Measurements from ENCODE around the gene NHLRC4. TPM values are rescaled to one million over a fixed set of nuclear protein-coding genes. Genes with fewer than 3 reads are reported as not detected.
A peak's percentile ranks its signal among the peaks of the same experiment; 100 is the strongest.

Gene NHLRC4
- total and polyA plus RNA-seq, 2 of the 8 experiments (the other 6 are each of a cell fraction or from before 2014, with no cell fraction given) = 0.60 to 0.76 TPM

GRCh38 chr16:565419-566330 is 1.1 kb upstream of the NHLRC4 start:
- Histone ChIP-seq H2BK120ac (replicated peaks; ENCODE audit: low read depth, low read length) (no peak overlapping the region), H2BK12ac (ENCODE audit: low read depth, low read length) (peak overlapping the region; percentile 39; the same call in 1 of the 2 replicates), H3K56ac (replicated peaks; ENCODE audit: insufficient read length, low read depth, low read length) (no peak overlapping the region), H4K91ac (replicated peaks; ENCODE audit: insufficient read length, low read length) (no peak overlapping the region), H3K79me2 (ENCODE audit: control insufficient read depth in 1 of 2, insufficient read depth in 2 of 2, low read length in 2 of 2) (peaks cover 0 to 5% of the 10 kb centered on the region in 2 experiments; a peak in 1 of 4 replicates), H3K79me1 (ENCODE audit: low read depth, low read length) (no peaks in the 10 kb centered on the region; the same call in 1 of the 2 replicates), H3K4me2 (ENCODE audit: insufficient read depth in 1 of 2, low read depth in 2 of 2, low read length in 2 of 2) (no peak overlapping the region; a peak in 1 of 4 replicates), H2BK15ac (ENCODE audit: low read length) (no peak overlapping the region; the same call in 1 of the 2 replicates), H4K5ac (ENCODE audit: insufficient read length, low read depth, low read length) (no peak overlapping the region), H4K20me1 (replicated peaks in 1 of 2; ENCODE audit: control insufficient read depth in 1 of 2, insufficient read depth in 2 of 2, low read length in 2 of 2) (peaks cover 0 to 3% of the 10 kb centered on the region in 2 experiments), H3K36me3 (ENCODE audit: control insufficient read depth in 2 of 4, insufficient read depth in 4 of 4, low read length in 3 of 4) (no peaks in the 10 kb centered on the region), H3K4me3 (ENCODE audit: extremely low read depth in 1 of 4, insufficient read depth in 2 of 4, low read depth in 3 of 4, low read length in 4 of 4) (no peak overlapping the region), H2BK20ac (ENCODE audit: low read length) (no peak overlapping the region), H2AFZ (ENCODE audit: low read length) (no peak overlapping the region), H4K8ac (ENCODE audit: extremely low read depth, insufficient read depth, low read length) (peak overlapping the region; percentile 25; the same call in 1 of the 2 replicates), H2BK5ac (ENCODE audit: low read depth, low read length) (no peak overlapping the region), H3K4ac (replicated peaks; ENCODE audit: insufficient read length, low read depth, low read length) (peak overlapping the region; percentile 53), H3K9me3 (ENCODE audit: insufficient read depth in 2 of 2, low read depth in 1 of 2, low read length in 1 of 2) (no peaks in the 10 kb centered on the region), H3K27me3 (replicated peaks in 1 of 4; ENCODE audit: control insufficient read depth in 3 of 4, extremely low read depth in 1 of 4, insufficient read depth in 3 of 4, low read length in 3 of 4) (peaks cover 10 to 13% (median 12%) of the 10 kb centered on the region in 4 experiments; a peak in 6 of 7 replicates), H3K14ac (ENCODE audit: insufficient read length) (no peak overlapping the region), H3K27ac (ENCODE audit: low read depth, low read length) (no peak overlapping the region), H3K23me2 (ENCODE audit: low read depth, low read length) (peaks cover 12% of the 10 kb centered on the region), H3K4me1 (replicated peaks in 1 of 4; ENCODE audit: control insufficient read depth in 3 of 4, insufficient read depth in 4 of 4, low read length in 3 of 4) (peaks cover 0 to 27% (median 12%) of the 10 kb centered on the region in 4 experiments; a peak in 5 of 7 replicates), H3K9ac (replicated peaks in 1 of 4; ENCODE audit: extremely low read depth in 1 of 4, low read depth in 3 of 4, low read length in 3 of 4) (no peak overlapping the region; a peak in 1 of 7 replicates), H2AK5ac (ENCODE audit: low read depth, low read length) (no peak overlapping the region), H3K23ac (ENCODE audit: insufficient read length) (no peak overlapping the region), H3K18ac (ENCODE audit: extremely low read depth, low read length) (no peak overlapping the region)
- no peak for TF ChIP-seq YY1 (IDR thresholded peaks at IDR 0.05; ENCODE audit: low read depth, low read length)
- DNase-seq (ENCODE audit: low read depth in 1 of 2, low spot score in 2 of 2) (no peak), FAIRE-seq (no peak)
- POLR2A ChIA-PET (ENCODE audit: partially characterized antibody) = interaction anchor here (1.5 to 7.9 kb wide), 5 partner anchors 8 to 16 kb away, joined by 4 to 58 read pairs (median 7); no protein-coding TSS in a partner anchor
- 85% methylated on average over 33 of the region's 35 CpGs; no CpG with 5 or more reads in 1 of the 2 experiments for WGBS, 2 experiments (ENCODE audit: extremely low coverage in 1 of 2, insufficient coverage in 1 of 2, insufficient read length in 1 of 2, insufficient replicate concordance in 2 of 2, low coverage in 1 of 2, low lambda C conversion rate in 2 of 2, missing lambda C conversion rate in 1 of 2)
- CTCF ChIA-PET (ENCODE audit: partially characterized antibody) = interaction anchor here (0.6 to 2.3 kb wide), 6 partner anchors 9 to 1334 kb away, joined by 3 to 14 read pairs (median 4); no protein-coding TSS in a partner anchor

All from H1 (cell line).